ENCODE results near the gene PCBP3. TPM values are rescaled to one million over a fixed set of nuclear protein-coding genes. Genes with fewer than 3 reads are reported as not detected.

Gene PCBP3
- total and polyA plus RNA-seq, 2 donors (not counting 3 experiments of a cell fraction or from before 2014, with no cell fraction given) = 0.06 to 1.1 TPM

- POLR2A ChIA-PET = no interaction called here
- BruUV-seq (replicated peaks) = no TSS peak
- dilution Hi-C loops (cut with MboI; ENCODE audit: extremely low pct_ligation_motif_present, low sequenced_read_pairs) = no loop called here
- no peak overlapping the region for H3K4me3 ChIP-seq (replicated peaks in 1 of 3; ENCODE audit: insufficient read depth in 1 of 3, low read depth in 1 of 3, low read length in 3 of 3)
- no peak overlapping the region for H3K9ac ChIP-seq (replicated peaks; ENCODE audit: extremely low read depth, insufficient read depth, low read length)
- no peaks in the 10 kb centered on the region for H3K36me3 ChIP-seq (ENCODE audit: control insufficient read depth in 2 of 2, extremely low read depth in 1 of 2, insufficient read depth in 2 of 2, low read length in 2 of 2)
- no peak overlapping the region for H3K27ac ChIP-seq (ENCODE audit: insufficient read depth, low read depth, low read length)
- intact Hi-C loops (cut with micrococcal nuclease) = no loop called here
- CTCF ChIA-PET = interaction anchor here (1.1 kb wide), 1 partner anchor 37 kb away, joined by 4 read pairs; no protein-coding TSS in a partner anchor
- no peak overlapping the region for H2AFZ ChIP-seq (ENCODE audit: low read depth, low read length)
- no peaks in the 10 kb centered on the region for H3K9me1 ChIP-seq (replicated peaks; ENCODE audit: control insufficient read depth, extremely low read depth, insufficient read depth, low read length)
- H3K79me2 ChIP-seq (ENCODE audit: control insufficient read depth, insufficient read depth, low read length) = no peaks in the 10 kb centered on the region
- H3K4me2 ChIP-seq (ENCODE audit: insufficient read depth, low read length) = no peak overlapping the region
- FAIRE-seq (no peak), DNase-seq (ENCODE audit: low read depth, low spot score) (no peak)
- TF ChIP-seq POLR2A (IDR thresholded peaks at IDR 0.05; ENCODE audit: low read depth, low read length) (no peak), MYC (IDR thresholded peaks at IDR 0.05; ENCODE audit: low read depth, low read length) (no peak), EZH2 (IDR thresholded peaks at IDR 0.05; ENCODE audit: borderline replicate concordance, low read depth, low read length, severe bottlenecking) (no peak), MAX (IDR thresholded peaks at IDR 0.05; ENCODE audit: insufficient read depth, insufficient read length) (no peak), GATA2 (IDR thresholded peaks at IDR 0.05; ENCODE audit: insufficient read depth, insufficient read length, low read depth, low read length) (no peak), POLR2AphosphoS5 (IDR thresholded peaks at IDR 0.05; ENCODE audit: insufficient read depth, low read depth, low read length) (no peak), CTCF (IDR thresholded peaks at IDR 0.05; ENCODE audit: extremely low read depth in 1 of 2, insufficient read depth in 1 of 2, low read depth in 1 of 2, low read length in 2 of 2) (no peak), JUN (IDR thresholded peaks at IDR 0.05; ENCODE audit: borderline replicate concordance, insufficient read depth, insufficient read length, low read depth) (no peak), FOS (IDR thresholded peaks at IDR 0.05; ENCODE audit: borderline replicate concordance, insufficient read depth, low read length) (no peak)
- no peaks in the 10 kb centered on the region for H3K4me1 ChIP-seq (ENCODE audit: control insufficient read depth, extremely low read depth, insufficient read depth, low read length)
- H3K27me3 ChIP-seq (ENCODE audit: control insufficient read depth in 2 of 2, insufficient read depth in 2 of 2, low read length in 2 of 2) = no peaks in the 10 kb centered on the region
- no peaks in the 10 kb centered on the region for H3K9me3 ChIP-seq (replicated peaks; ENCODE audit: control insufficient read depth, insufficient read depth, low read length)
- no peaks in the 10 kb centered on the region for H4K20me1 ChIP-seq (replicated peaks; ENCODE audit: control insufficient read depth, extremely low read depth, insufficient read depth, low read length)
Measured at GRCh38 chr21:45917241-45917640, 273.7 kb downstream of the PCBP3 start.

Data from endothelial cell of umbilical vein (primary cell).